ENCODE data around the gene NUDT13.

DNA sequence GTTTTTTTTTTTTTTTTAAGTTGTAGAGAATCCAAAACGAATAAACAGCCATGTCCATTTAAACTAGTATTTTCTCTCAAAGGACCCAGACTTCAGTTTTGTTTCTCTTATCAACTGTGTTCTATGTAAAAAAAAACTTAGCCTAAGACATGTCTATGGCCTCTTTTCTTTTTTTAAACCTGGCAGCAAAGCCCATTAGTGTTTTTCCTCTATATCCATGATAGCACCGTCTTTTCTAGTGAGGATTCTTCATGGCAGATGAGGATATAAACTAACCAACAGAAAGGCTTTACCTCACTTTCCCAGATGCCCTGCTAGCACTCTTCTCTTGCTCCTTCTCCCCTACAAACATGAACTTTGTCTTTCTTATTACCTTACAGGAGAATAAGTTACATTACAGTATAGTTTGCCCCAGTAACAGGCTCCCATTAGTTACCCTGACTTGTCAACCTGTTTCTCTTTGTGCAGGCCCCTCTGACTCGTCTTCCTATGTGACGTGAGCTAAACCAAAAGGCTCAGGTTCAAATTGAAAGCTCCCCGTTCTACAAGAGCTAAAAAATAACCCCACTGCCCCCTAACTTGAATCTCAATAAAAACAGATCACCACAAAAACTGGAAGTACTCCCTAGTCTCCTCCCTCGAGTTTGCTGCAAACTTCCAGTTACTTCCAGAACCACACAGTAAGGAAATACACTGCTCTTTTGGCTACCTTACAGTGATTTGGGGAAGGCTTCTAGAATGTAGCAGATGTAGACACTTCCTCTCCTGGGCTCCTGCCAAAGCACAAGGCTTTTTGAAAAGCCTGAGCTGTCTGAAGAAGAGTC, 33.7 kb upstream of the NUDT13 start:
- TF ChIP-seq, protein P1, sequence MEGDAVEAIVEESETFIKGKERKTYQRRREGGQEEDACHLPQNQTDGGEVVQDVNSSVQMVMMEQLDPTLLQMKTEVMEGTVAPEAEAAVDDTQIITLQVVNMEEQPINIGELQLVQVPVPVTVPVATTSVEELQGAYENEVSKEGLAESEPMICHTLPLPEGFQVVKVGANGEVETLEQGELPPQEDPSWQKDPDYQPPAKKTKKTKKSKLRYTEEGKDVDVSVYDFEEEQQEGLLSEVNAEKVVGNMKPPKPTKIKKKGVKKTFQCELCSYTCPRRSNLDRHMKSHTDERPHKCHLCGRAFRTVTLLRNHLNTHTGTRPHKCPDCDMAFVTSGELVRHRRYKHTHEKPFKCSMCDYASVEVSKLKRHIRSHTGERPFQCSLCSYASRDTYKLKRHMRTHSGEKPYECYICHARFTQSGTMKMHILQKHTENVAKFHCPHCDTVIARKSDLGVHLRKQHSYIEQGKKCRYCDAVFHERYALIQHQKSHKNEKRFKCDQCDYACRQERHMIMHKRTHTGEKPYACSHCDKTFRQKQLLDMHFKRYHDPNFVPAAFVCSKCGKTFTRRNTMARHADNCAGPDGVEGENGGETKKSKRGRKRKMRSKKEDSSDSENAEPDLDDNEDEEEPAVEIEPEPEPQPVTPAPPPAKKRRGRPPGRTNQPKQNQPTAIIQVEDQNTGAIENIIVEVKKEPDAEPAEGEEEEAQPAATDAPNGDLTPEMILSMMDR (IDR thresholded peaks at IDR 0.05), result no peak
- no peak for TF ChIP-seq ZFX (IDR thresholded peaks at IDR 0.05; ENCODE audit: borderline replicate concordance)
